ENCODE results near the gene CPA1.

CPA1 gene

DNA sequence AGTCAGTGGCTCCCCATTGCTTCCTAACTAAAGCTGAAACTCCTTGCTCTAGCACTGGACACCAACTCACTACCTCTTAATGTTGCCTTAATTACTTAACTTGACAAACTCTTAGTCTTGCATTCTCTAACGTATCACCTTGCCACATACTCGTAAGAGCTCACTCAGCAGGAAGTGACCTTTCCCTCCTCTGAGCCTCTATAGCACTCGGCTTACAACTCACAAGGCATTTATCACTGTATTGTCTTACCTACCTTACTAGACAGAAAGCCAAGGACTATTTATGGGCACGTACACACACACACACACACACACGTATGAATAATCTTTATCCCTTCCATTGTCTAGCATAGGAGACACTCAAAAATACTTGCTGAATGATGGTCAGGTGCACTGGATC is 39.4 kb downstream of the CPA1 start:
- Histone ChIP-seq H3K4me1 (ENCODE audit: control insufficient read depth in 1 of 2, insufficient read depth in 1 of 2, low read depth in 1 of 2, low read length in 1 of 2) (peaks cover 21 to 35% of the 10 kb centered on the region in 2 experiments), H3K4me3 (ENCODE audit: low read depth in 1 of 2, low read length in 1 of 2) (no peak overlapping the region), H3K27me3 (peaks cover 5% of the 10 kb centered on the region), H3K36me3 (no peaks in the 10 kb centered on the region), H3K27ac (no peak overlapping the region), H3K9me3 (no peaks in the 10 kb centered on the region)
- TF ChIP-seq, protein P1, sequence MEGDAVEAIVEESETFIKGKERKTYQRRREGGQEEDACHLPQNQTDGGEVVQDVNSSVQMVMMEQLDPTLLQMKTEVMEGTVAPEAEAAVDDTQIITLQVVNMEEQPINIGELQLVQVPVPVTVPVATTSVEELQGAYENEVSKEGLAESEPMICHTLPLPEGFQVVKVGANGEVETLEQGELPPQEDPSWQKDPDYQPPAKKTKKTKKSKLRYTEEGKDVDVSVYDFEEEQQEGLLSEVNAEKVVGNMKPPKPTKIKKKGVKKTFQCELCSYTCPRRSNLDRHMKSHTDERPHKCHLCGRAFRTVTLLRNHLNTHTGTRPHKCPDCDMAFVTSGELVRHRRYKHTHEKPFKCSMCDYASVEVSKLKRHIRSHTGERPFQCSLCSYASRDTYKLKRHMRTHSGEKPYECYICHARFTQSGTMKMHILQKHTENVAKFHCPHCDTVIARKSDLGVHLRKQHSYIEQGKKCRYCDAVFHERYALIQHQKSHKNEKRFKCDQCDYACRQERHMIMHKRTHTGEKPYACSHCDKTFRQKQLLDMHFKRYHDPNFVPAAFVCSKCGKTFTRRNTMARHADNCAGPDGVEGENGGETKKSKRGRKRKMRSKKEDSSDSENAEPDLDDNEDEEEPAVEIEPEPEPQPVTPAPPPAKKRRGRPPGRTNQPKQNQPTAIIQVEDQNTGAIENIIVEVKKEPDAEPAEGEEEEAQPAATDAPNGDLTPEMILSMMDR (IDR thresholded peaks at IDR 0.05) = no peak

DNA sequence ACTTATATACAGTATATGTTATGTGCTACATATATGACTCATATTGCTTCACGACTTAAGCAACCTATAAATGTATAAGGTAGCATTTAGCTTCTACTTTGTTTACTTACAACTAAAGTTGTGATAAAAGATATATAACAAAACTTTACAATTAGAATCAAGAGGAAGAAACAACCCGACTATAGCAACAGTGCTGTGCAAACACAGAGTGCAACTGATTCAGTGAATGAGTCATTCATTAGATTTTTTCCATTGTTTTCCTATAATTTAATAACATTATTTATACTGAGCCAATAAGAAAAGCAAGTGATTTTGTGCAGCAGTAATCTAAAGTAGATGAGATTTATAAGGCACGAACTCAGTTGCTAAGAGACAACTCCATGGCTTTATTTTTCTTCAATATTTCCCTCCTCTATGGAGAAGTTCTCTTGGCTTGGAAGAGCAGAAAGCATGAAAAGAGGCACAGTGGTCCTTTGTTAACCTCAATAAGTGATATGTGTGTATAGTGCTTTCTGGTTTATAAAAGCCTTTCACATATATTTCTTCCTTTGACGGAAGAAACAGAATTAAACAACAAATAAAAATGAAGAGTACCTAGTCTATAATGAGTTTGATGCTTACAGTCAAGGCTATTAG is 40.8 kb downstream of the CPA1 start:
- Histone ChIP-seq H3K4me3 (ENCODE audit: low read depth in 1 of 2, low read length in 1 of 2) (no peak overlapping the region), H3K4me1 (ENCODE audit: control insufficient read depth in 1 of 2, insufficient read depth in 1 of 2, low read depth in 1 of 2, low read length in 1 of 2) (peaks cover 10 to 26% of the 10 kb centered on the region in 2 experiments), H3K9me3 (no peaks in the 10 kb centered on the region), H3K36me3 (no peaks in the 10 kb centered on the region), H3K27me3 (peaks cover 5% of the 10 kb centered on the region), H3K27ac (no peak overlapping the region)
- TF ChIP-seq, protein P1 (IDR thresholded peaks at IDR 0.05) = no peak

DNA sequence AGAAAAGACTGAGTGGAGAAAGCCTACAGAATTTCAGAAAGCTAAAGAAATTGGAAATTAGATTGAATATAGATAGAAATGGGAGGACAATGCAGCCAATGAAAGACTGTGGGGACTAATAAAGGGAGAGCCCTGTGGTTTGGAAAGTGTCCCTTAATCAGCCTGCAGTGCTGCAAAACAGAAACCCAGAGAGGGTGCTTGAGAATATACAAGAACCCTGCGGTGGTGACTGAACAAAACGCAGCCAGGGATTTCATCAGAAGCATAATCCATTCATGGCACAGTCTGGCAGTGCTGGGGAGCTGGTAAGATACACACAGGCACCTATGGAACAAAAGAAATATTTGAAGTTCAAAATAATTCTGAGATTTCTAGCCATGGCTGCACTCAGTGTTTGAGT is 41.4 kb downstream of the CPA1 start:
- TF ChIP-seq, protein P1 (IDR thresholded peaks at IDR 0.05) = no peak
- H3K4me1 ChIP-seq (ENCODE audit: control insufficient read depth in 1 of 2, insufficient read depth in 1 of 2, low read depth in 1 of 2, low read length in 1 of 2) = peaks cover 10 to 26% of the 10 kb centered on the region in 2 experiments
- no peak overlapping the region for H3K27ac ChIP-seq
- H3K27me3 ChIP-seq = peaks cover 5% of the 10 kb centered on the region
- H3K4me3 ChIP-seq (ENCODE audit: low read depth in 1 of 2, low read length in 1 of 2) = no peak overlapping the region
- no peaks in the 10 kb centered on the region for H3K36me3 ChIP-seq
- no peaks in the 10 kb centered on the region for H3K9me3 ChIP-seq

DNA sequence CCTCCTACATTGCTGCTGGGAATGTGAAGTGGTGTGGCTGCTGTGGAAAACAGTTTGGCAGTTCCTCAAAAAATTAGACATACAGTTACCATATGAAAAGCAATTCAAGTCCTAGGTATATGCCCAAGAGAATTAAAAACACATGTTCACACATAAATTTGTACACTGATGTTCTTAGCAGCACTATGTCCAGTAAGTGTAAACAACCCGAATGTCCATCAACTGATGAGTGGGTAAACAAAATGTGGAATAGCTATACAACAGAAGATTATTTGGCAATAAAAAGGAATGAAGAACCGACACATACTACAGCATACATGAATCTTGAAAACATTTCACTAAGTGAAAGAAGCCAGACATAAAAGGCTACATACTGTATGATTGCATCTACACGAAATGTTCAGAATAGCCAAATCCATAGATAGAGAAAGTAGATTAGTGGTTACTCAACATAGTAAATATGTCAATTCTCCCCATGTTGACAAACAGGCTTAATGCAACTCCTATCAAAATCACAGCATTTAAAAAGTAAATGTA is 43.3 kb downstream of the CPA1 start:
- Histone ChIP-seq H3K27me3 (no peaks in the 10 kb centered on the region), H3K4me1 (ENCODE audit: control insufficient read depth in 1 of 2, insufficient read depth in 1 of 2, low read depth in 1 of 2, low read length in 1 of 2) (peaks cover 10 to 13% of the 10 kb centered on the region in 2 experiments), H3K9me3 (no peaks in the 10 kb centered on the region), H3K36me3 (no peaks in the 10 kb centered on the region), H3K27ac (no peak overlapping the region), H3K4me3 (ENCODE audit: low read depth in 1 of 2, low read length in 1 of 2) (no peak overlapping the region)
- TF ChIP-seq, protein P1 (IDR thresholded peaks at IDR 0.05) = no peak

DNA sequence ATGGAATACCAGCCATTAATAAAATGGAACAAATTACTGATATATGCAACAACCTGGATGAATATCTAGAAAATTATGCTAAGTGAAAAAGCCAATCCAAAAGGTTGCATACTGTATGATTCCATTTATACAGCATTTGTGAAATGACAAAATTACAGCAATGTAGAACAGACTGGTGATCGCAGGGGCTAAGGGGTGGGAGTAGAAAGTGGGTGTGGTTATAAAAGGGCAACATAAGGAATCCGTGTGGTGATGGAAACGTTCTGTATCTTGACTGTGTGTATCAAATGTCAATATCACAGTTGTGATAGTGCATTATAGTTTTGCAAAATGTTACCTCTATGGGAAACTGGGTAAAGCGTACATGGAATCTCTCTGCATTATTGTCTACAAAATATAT is 45.5 kb downstream of the CPA1 start:
- H3K27ac ChIP-seq = no peak overlapping the region
- H3K9me3 ChIP-seq = no peaks in the 10 kb centered on the region
- no peaks in the 10 kb centered on the region for H3K27me3 ChIP-seq
- no peak overlapping the region for H3K4me3 ChIP-seq (ENCODE audit: low read depth in 1 of 2, low read length in 1 of 2)
- no peaks in the 10 kb centered on the region for H3K4me1 ChIP-seq (ENCODE audit: control insufficient read depth in 1 of 2, insufficient read depth in 1 of 2, low read depth in 1 of 2, low read length in 1 of 2)
- TF ChIP-seq, protein P1 (IDR thresholded peaks at IDR 0.05) = no peak
- no peaks in the 10 kb centered on the region for H3K36me3 ChIP-seq

All from neutrophil (primary cell).